ENCODE results near the gene KDM4B.

Gene KDM4B

GRCh38 chr19:5058521-5059212 lies 89.8 kb downstream of the KDM4B start:
- Histone ChIP-seq H3K9me3 (ENCODE audit: control insufficient read depth, insufficient read depth, low read length) (0 out of 2 replicates have a peak, but pooled peaks cover 2% of the 10 kb centered on the region), H3K4me1 (ENCODE audit: control insufficient read depth, insufficient read depth, low read length) (no peaks in the 10 kb centered on the region), H3K27ac (ENCODE audit: low read length) (no peak overlapping the region), H3K36me3 (ENCODE audit: control insufficient read depth, insufficient read depth, low read length) (no peaks in the 10 kb centered on the region; the same call in 1 of the 2 replicates), H3K4me3 (ENCODE audit: low read length) (no peak overlapping the region), H3K27me3 (ENCODE audit: control insufficient read depth, insufficient read depth, low read length) (no peaks in the 10 kb centered on the region)
- WGBS (ENCODE audit: insufficient coverage, insufficient read length), result no CpG with 5 or more reads among the region's 34 CpGs
- DNase-seq (ENCODE audit: low read depth, low spot score), result no peak

DNA sequence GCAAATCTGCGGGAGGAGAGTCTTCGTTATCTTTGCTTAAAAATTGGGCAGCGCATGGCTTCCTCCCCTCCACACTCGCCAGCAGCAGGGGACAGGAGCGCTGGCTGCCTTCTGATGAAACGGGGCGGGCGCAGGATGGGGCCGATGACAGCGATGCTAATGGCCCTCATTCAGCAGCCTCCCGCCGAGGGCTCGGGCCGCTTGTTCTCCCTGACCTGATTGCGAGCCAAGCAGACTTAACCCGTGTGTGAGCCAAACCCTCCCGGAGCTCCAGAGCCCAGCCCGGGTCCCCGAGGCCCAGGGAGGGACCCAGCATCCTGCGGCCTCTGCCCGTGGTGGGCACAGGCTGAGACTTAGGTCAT lies 90.3 kb downstream of the KDM4B start:
- WGBS (ENCODE audit: insufficient coverage, insufficient read length), result no CpG with 5 or more reads among the region's 21 CpGs
- Histone ChIP-seq H3K4me3 (ENCODE audit: low read length) (no peak overlapping the region), H3K27me3 (ENCODE audit: control insufficient read depth, insufficient read depth, low read length) (no peaks in the 10 kb centered on the region), H3K9me3 (ENCODE audit: control insufficient read depth, insufficient read depth, low read length) (0 out of 2 replicates have a peak, but pooled peaks cover 2% of the 10 kb centered on the region), H3K36me3 (ENCODE audit: control insufficient read depth, insufficient read depth, low read length) (no peaks in the 10 kb centered on the region; the same call in 1 of the 2 replicates), H3K4me1 (ENCODE audit: control insufficient read depth, insufficient read depth, low read length) (no peaks in the 10 kb centered on the region), H3K27ac (ENCODE audit: low read length) (no peak overlapping the region)
- no peak for DNase-seq (ENCODE audit: low read depth, low spot score)

DNA sequence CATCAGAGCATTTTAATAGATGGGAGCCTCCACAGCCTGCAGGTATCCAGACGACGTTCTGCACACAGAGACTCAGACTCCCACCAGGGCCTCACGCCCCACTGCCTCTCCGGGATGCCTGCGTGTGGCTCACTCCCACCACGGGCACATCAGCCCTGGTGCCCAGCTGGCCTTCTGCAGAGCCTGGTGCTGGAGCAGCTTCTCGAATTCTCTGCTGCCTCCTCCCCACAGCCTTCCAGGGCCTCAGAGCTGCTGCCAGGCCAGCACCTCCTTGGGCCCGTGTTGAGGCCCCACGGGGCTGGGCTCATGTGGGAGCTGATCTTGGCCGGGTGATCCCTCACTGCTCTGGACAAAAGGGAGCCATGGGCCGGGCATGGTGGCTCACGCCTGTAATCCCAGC lies 90.9 kb downstream of the KDM4B start:
- Histone ChIP-seq H3K27ac (ENCODE audit: low read length) (no peak overlapping the region), H3K4me3 (ENCODE audit: low read length) (no peak overlapping the region), H3K4me1 (ENCODE audit: control insufficient read depth, insufficient read depth, low read length) (no peaks in the 10 kb centered on the region), H3K36me3 (ENCODE audit: control insufficient read depth, insufficient read depth, low read length) (no peaks in the 10 kb centered on the region; the same call in 1 of the 2 replicates), H3K27me3 (ENCODE audit: control insufficient read depth, insufficient read depth, low read length) (no peaks in the 10 kb centered on the region), H3K9me3 (ENCODE audit: control insufficient read depth, insufficient read depth, low read length) (0 out of 2 replicates have a peak, but pooled peaks cover 2% of the 10 kb centered on the region)
- DNase-seq (ENCODE audit: low read depth, low spot score), result no peak
- WGBS (ENCODE audit: insufficient coverage, insufficient read length), result no CpG with 5 or more reads among the region's 12 CpGs

DNA sequence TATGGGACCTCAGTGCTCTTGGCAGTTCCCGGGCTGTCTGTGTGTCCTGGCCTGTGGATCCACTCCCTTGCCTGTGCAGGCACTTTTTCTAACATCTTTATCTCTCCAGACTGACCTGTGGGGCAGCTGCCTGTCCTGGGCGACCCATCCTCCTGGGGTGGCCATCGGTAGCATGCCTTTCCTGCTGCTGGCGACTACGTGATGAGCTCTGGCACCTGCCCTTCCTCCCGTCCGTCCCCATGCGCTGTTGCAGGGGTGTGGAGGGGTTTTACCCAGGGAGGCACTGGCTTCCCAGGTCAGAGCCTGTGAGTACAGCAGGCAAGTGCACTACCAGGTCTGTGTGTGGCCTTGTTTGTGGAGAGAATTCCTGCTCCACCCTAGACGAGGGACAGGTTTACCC lies 93.3 kb downstream of the KDM4B start:
- 0 out of 2 replicates have a peak, but pooled peaks cover 2% of the 10 kb centered on the region for H3K9me3 ChIP-seq (ENCODE audit: control insufficient read depth, insufficient read depth, low read length)
- WGBS (ENCODE audit: insufficient coverage, insufficient read length), result no CpG with 5 or more reads among the region's 9 CpGs
- H3K27me3 ChIP-seq (ENCODE audit: control insufficient read depth, insufficient read depth, low read length), result no peaks in the 10 kb centered on the region
- no peak for DNase-seq (ENCODE audit: low read depth, low spot score)
- no peak overlapping the region for H3K27ac ChIP-seq (ENCODE audit: low read length)
- no peaks in the 10 kb centered on the region for H3K4me1 ChIP-seq (ENCODE audit: control insufficient read depth, insufficient read depth, low read length)
- H3K36me3 ChIP-seq (ENCODE audit: control insufficient read depth, insufficient read depth, low read length), result no peaks in the 10 kb centered on the region; the same call in 1 of the 2 replicates
- no peak overlapping the region for H3K4me3 ChIP-seq (ENCODE audit: low read length)

DNA sequence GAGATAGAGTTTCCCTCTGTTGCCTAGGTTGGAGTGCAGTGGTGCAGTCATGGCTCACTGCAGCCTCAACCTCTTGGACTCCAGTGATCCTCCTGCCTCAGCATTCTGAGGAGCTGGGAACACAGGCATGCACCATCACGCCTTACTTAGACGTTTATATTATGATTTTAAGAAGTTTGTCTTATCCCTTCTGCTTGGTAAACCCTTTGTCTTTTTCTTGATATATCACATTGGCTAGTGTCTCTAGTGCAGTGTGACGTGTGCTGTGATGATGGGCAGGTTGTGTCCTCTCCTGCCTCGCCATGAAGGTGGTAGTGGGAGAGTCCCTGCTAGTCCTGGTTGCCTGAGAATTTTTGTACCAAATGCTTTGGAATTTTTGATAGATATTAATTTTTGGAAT lies 93.9 kb downstream of the KDM4B start:
- Histone ChIP-seq H3K9me3 (ENCODE audit: control insufficient read depth, insufficient read depth, low read length) (0 out of 2 replicates have a peak, but pooled peaks cover 2% of the 10 kb centered on the region), H3K4me3 (ENCODE audit: low read length) (no peak overlapping the region), H3K27ac (ENCODE audit: low read length) (no peak overlapping the region), H3K27me3 (ENCODE audit: control insufficient read depth, insufficient read depth, low read length) (no peaks in the 10 kb centered on the region), H3K36me3 (ENCODE audit: control insufficient read depth, insufficient read depth, low read length) (no peaks in the 10 kb centered on the region; the same call in 1 of the 2 replicates), H3K4me1 (ENCODE audit: control insufficient read depth, insufficient read depth, low read length) (no peaks in the 10 kb centered on the region)
- WGBS (ENCODE audit: insufficient coverage, insufficient read length), result no CpG with 5 or more reads among the region's 4 CpGs
- no peak for DNase-seq (ENCODE audit: low read depth, low spot score)

DNA sequence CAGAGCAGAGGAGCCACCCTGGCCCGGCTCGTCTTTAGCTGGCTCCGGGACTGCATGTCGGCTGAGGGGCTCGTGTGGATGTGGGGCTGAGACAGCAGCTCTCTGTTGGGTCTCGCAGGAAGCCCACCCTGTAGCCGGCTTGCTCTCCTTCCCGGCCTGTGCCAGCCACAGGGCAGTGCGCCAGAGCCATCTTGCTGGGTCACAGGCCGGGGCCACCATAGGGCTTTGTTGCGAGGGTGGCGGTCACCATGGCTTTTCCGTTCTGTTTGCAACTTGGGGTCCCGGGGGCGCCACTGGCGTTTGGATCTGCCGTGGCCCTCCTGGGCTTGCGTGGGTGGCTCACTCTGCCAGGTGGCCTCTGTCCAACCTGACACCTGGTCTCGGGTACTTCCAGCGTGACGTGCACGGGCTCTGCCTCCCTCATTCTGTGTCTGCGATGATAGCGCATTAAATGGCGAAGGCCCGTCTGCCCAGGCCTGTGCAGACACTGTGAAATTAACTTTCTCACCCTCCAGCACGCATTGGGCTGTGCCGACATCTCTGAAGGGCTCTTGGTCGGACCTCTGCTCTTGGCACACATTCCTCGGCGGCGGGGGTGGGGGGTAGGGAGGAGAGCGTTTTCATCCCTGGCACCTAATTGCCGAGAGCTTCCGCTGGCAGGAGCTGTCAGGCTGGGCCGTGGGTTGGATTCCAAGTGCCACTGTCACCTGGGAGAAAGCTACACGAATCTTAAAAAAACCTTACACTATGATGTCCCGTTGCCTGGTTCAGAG lies 95.1 kb downstream of the KDM4B start:
- no peak for DNase-seq (ENCODE audit: low read depth, low spot score)
- no CpG with 5 or more reads among the region's 38 CpGs for WGBS (ENCODE audit: insufficient coverage, insufficient read length)
- no peaks in the 10 kb centered on the region; the same call in 1 of the 2 replicates for H3K36me3 ChIP-seq (ENCODE audit: control insufficient read depth, insufficient read depth, low read length)

DNA sequence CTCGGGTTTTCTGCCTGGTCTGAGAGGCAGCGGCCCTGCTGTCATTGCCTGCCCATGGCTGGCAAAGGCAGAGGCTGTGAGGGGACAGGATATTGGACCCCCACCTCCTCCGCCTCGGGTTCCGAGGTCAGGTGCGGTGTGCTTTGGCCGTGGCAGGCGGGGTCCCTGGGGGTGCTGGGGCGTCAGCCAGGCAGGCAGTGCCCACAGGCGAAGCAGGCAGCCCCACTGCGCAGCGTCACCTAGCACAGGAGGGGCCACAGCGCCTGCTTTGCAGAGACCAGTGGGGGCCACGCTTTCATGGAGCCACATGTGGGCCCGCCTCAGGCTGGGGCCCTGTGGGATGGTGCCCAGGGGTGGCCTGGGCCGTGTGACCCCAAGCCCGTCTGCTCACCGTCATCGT lies 96.0 kb downstream of the KDM4B start:
- Histone ChIP-seq H3K27me3 (ENCODE audit: control insufficient read depth, insufficient read depth, low read length) (no peaks in the 10 kb centered on the region), H3K4me1 (ENCODE audit: control insufficient read depth, insufficient read depth, low read length) (no peaks in the 10 kb centered on the region; the same call in 1 of the 2 replicates), H3K27ac (ENCODE audit: low read length) (no peak overlapping the region), H3K4me3 (ENCODE audit: low read length) (no peak overlapping the region), H3K36me3 (ENCODE audit: control insufficient read depth, insufficient read depth, low read length) (no peaks in the 10 kb centered on the region; the same call in 1 of the 2 replicates), H3K9me3 (ENCODE audit: control insufficient read depth, insufficient read depth, low read length) (0 out of 2 replicates have a peak, but pooled peaks cover 2% of the 10 kb centered on the region)
- no peak for DNase-seq (ENCODE audit: low read depth, low spot score)
- no CpG with 5 or more reads among the region's 19 CpGs for WGBS (ENCODE audit: insufficient coverage, insufficient read length)

More for the DNA sequence above, 95.1 kb downstream of the KDM4B start:
- no peak overlapping the region for H3K4me3 ChIP-seq (ENCODE audit: low read length)
- H3K9me3 ChIP-seq (ENCODE audit: control insufficient read depth, insufficient read depth, low read length), result 0 out of 2 replicates have a peak, but pooled peaks cover 2% of the 10 kb centered on the region
- H3K27me3 ChIP-seq (ENCODE audit: control insufficient read depth, insufficient read depth, low read length), result no peaks in the 10 kb centered on the region
- no peak overlapping the region for H3K27ac ChIP-seq (ENCODE audit: low read length)
- no peaks in the 10 kb centered on the region for H3K4me1 ChIP-seq (ENCODE audit: control insufficient read depth, insufficient read depth, low read length)

DNA sequence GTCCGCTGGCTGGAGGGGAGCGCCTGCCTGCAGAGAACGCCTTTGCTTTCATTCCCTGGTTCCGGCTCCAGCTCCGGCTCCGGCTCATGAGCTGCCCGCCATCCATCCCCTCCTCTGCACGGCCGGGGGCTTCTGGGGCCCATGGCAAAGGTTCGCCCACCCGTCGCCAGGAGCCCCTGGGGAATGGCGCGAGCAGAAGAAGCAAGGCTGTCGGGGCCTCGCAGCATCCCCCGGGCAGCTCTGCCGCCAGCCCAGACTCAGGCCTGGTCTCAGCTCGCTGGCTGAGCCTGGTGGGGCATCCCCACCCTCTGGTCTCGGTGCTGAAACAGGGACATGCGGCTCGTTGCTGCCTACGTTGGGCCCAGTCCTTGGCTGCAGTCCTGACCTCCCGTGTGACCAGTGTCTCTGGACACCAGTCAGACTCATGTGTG lies 96.8 kb downstream of the KDM4B start:
- no peak for DNase-seq (ENCODE audit: low read depth, low spot score)
- peaks cover 2% of the 10 kb centered on the region; the same call in 1 of the 2 replicates for H3K4me1 ChIP-seq (ENCODE audit: control insufficient read depth, insufficient read depth, low read length)
- 0 out of 2 replicates have a peak, but pooled peaks cover 2% of the 10 kb centered on the region for H3K9me3 ChIP-seq (ENCODE audit: control insufficient read depth, insufficient read depth, low read length)
- no peaks in the 10 kb centered on the region; the same call in 1 of the 2 replicates for H3K36me3 ChIP-seq (ENCODE audit: control insufficient read depth, insufficient read depth, low read length)
- no peak overlapping the region for H3K4me3 ChIP-seq (ENCODE audit: low read length)
- no peak overlapping the region for H3K27ac ChIP-seq (ENCODE audit: low read length)
- WGBS (ENCODE audit: insufficient coverage, insufficient read length), result no CpG with 5 or more reads among the region's 24 CpGs
- H3K27me3 ChIP-seq (ENCODE audit: control insufficient read depth, insufficient read depth, low read length), result no peaks in the 10 kb centered on the region

- Histone ChIP-seq H3K4me1 (ENCODE audit: control insufficient read depth, insufficient read depth, low read length) (peaks cover 2% of the 10 kb centered on the region; the same call in 1 of the 2 replicates), H3K9me3 (ENCODE audit: control insufficient read depth, insufficient read depth, low read length) (0 out of 2 replicates have a peak, but pooled peaks cover 2% of the 10 kb centered on the region), H3K36me3 (ENCODE audit: control insufficient read depth, insufficient read depth, low read length) (no peaks in the 10 kb centered on the region; the same call in 1 of the 2 replicates), H3K27me3 (ENCODE audit: control insufficient read depth, insufficient read depth, low read length) (no peaks in the 10 kb centered on the region), H3K4me3 (ENCODE audit: low read length) (no peak overlapping the region), H3K27ac (ENCODE audit: low read length) (no peak overlapping the region)
- no peak for DNase-seq (ENCODE audit: low read depth, low spot score)
- no CpG with 5 or more reads among the region's 14 CpGs for WGBS (ENCODE audit: insufficient coverage, insufficient read length)
These were observed 97.9 kb downstream of the KDM4B start for GRCh38 chr19:5066768-5067167.

GRCh38 chr19:5067678-5068077 lies 98.8 kb downstream of the KDM4B start:
- Histone ChIP-seq H3K27ac (ENCODE audit: low read length) (no peak overlapping the region), H3K9me3 (ENCODE audit: control insufficient read depth, insufficient read depth, low read length) (no peaks in the 10 kb centered on the region), H3K4me1 (ENCODE audit: control insufficient read depth, insufficient read depth, low read length) (peaks cover 2% of the 10 kb centered on the region; the same call in 1 of the 2 replicates), H3K27me3 (ENCODE audit: control insufficient read depth, insufficient read depth, low read length) (no peaks in the 10 kb centered on the region), H3K4me3 (ENCODE audit: low read length) (no peak overlapping the region), H3K36me3 (ENCODE audit: control insufficient read depth, insufficient read depth, low read length) (no peaks in the 10 kb centered on the region)
- no CpG with 5 or more reads among the region's 12 CpGs for whole genome bisulfite sequencing (ENCODE audit: insufficient coverage, insufficient read length)
- DNase-seq (ENCODE audit: low read depth, low spot score), result no peak
